PFSK-1 (cell line): ENCODE data around the gene FADS3.

Experiments used
- REST ChIP-seq, 2 experiments: IDR thresholded peaks; 2 replicates each; pipeline versions ENCODE4 v1.6.1 to v1.8.0; 2011 to 2012; ENCODE audit warnings: low read depth in 2 of 2, low read length in 2 of 2, control low read depth in 1 of 2, inconsistent platforms in 1 of 2, mild to moderate bottlenecking in 1 of 2, moderate library complexity in 1 of 2; ENCODE audit not compliant: insufficient read depth in 1 of 2
- TAF1 ChIP-seq: IDR thresholded peaks from 2 replicates; pipeline ENCODE4 v1.6.1; 2012; ENCODE audit warnings: low read length, control low read depth, borderline replicate concordance; ENCODE audit not compliant: insufficient read depth

GRCh38 chr11:61883947-61884346 is 7.4 kb downstream of the FADS3 start:
- TF ChIP-seq TAF1 (no peak), REST (IDR thresholded peaks at IDR 0.05; ENCODE audit: insufficient read depth in 1 of 2, low read depth in 2 of 2, low read length in 2 of 2) (no peak)
